H9 (cell line): ENCODE data around the gene ZFP36. TPM values are rescaled to one million over a fixed set of nuclear protein-coding genes. Genes with fewer than 3 reads are reported as not detected.

Experiments
- DNase-seq: peaks from one replicate; pipeline ENCODE4 v3.0.0-alpha.2; 2017
- H2AFZ ChIP-seq: one replicate; pipeline ENCODE4 v1.6.1; 2013; ENCODE audit warnings: mild to moderate bottlenecking, low read length, control low read depth, moderate library complexity
- H2AK5ac ChIP-seq: 2 replicates; pipeline ENCODE4 v1.6.1; 2013; ENCODE audit warnings: low read length, control low read depth, mixed read lengths; ENCODE audit not compliant: insufficient read length
- H2BK120ac ChIP-seq: one replicate; pipeline ENCODE4 v1.6.1; 2013; ENCODE audit warnings: low read depth, mild to moderate bottlenecking, low read length, control low read depth, inconsistent platforms; ENCODE audit not compliant: poor library complexity, severe bottlenecking
- H2BK12ac ChIP-seq: 2 replicates; pipeline ENCODE4 v1.6.1; 2013; ENCODE audit warnings: low read length, control low read depth, mixed read lengths, low read depth; ENCODE audit not compliant: insufficient read length
- H2BK15ac ChIP-seq: 2 replicates; pipeline ENCODE4 v1.6.1; 2013; ENCODE audit warnings: low read depth, low read length, control low read depth
- H2BK20ac ChIP-seq: one replicate; pipeline ENCODE4 v1.6.1; 2013; ENCODE audit warnings: low read depth, mild to moderate bottlenecking, low read length, control low read depth, inconsistent platforms; ENCODE audit not compliant: poor library complexity, severe bottlenecking
- H2BK5ac ChIP-seq: 2 replicates; pipeline ENCODE4 v1.6.1; 2013; ENCODE audit warnings: low read length, control low read depth, mixed read lengths; ENCODE audit not compliant: insufficient read length
- H3K14ac ChIP-seq: 2 replicates; pipeline ENCODE4 v1.6.1; 2013; ENCODE audit warnings: low read length, control low read depth; ENCODE audit not compliant: insufficient read depth
- H3K18ac ChIP-seq: 2 replicates; pipeline ENCODE4 v1.6.1; 2013; ENCODE audit warnings: low read depth, mild to moderate bottlenecking, mixed read lengths, low read length, control low read depth; ENCODE audit not compliant: insufficient read length
- H3K23ac ChIP-seq: 2 replicates; pipeline ENCODE4 v1.6.1; 2013; ENCODE audit warnings: low read length, control low read depth, mixed read lengths, low read depth; ENCODE audit not compliant: insufficient read length
- H3K23me2 ChIP-seq: 2 replicates; pipeline ENCODE4 v1.6.1; 2013; ENCODE audit warnings: low read depth, mild to moderate bottlenecking, mixed read lengths, low read length, control low read depth; ENCODE audit not compliant: insufficient read length, poor library complexity, severe bottlenecking
- H3K27ac ChIP-seq: 2 replicates; pipeline ENCODE4 v1.5.1; 2013; ENCODE audit warnings: low read length, control low read depth, mixed read lengths, low read depth; ENCODE audit not compliant: insufficient read length
- H3K27me3 ChIP-seq: 2 replicates; pipeline ENCODE4 v1.6.1; 2013; ENCODE audit warnings: low read length, control low read depth, inconsistent platforms; ENCODE audit not compliant: insufficient read depth
- H3K4ac ChIP-seq: 2 replicates; pipeline ENCODE4 v1.6.1; 2013; ENCODE audit warnings: low read depth, mild to moderate bottlenecking, control low read depth, inconsistent platforms, low read length, moderate library complexity
- H3K4me1 ChIP-seq: 2 replicates; pipeline ENCODE4 v1.6.1; 2013; ENCODE audit warnings: low read length, control low read depth, inconsistent platforms; ENCODE audit not compliant: insufficient read depth
- H3K4me2 ChIP-seq: 2 replicates; pipeline ENCODE4 v1.6.1; 2013; ENCODE audit warnings: low read length, control low read depth, mixed read lengths; ENCODE audit not compliant: insufficient read length, insufficient read depth
- H3K56ac ChIP-seq: 2 replicates; pipeline ENCODE4 v1.6.1; 2013; ENCODE audit warnings: low read depth, mild to moderate bottlenecking, mixed read lengths, low read length, control low read depth; ENCODE audit not compliant: insufficient read length
- H3K79me1 ChIP-seq: 2 replicates; pipeline ENCODE4 v1.6.1; 2013; ENCODE audit warnings: low read depth, mild to moderate bottlenecking, moderate library complexity, low read length, control low read depth, inconsistent platforms; ENCODE audit not compliant: insufficient read depth, poor library complexity, severe bottlenecking
- H3K79me2 ChIP-seq: 2 replicates; pipeline ENCODE4 v1.6.1; 2013; ENCODE audit warnings: low read length, control low read depth, inconsistent platforms; ENCODE audit not compliant: insufficient read depth
- H3K9ac ChIP-seq: 2 replicates; pipeline ENCODE4 v1.6.1; 2013; ENCODE audit warnings: low read length, control low read depth, mixed read lengths; ENCODE audit not compliant: insufficient read length; ENCODE audit errors: extremely low read depth
- H3K9me3 ChIP-seq: one replicate; pipeline ENCODE4 v1.6.1; 2013; ENCODE audit warnings: low read depth, low read length, inconsistent platforms; ENCODE audit not compliant: control insufficient read depth
- H3T11ph ChIP-seq: one replicate; pipeline ENCODE4 v1.6.1; 2013; ENCODE audit warnings: mild to moderate bottlenecking, low read length, control low read depth, inconsistent platforms
- H4K20me1 ChIP-seq: one replicate; pipeline ENCODE4 v1.6.1; 2013; ENCODE audit not compliant: control insufficient read depth, insufficient read length, insufficient read depth
- H4K5ac ChIP-seq: 2 replicates; pipeline ENCODE4 v1.6.1; 2013; ENCODE audit warnings: low read depth, mild to moderate bottlenecking, mixed read lengths, low read length, control low read depth; ENCODE audit not compliant: insufficient read length
- H4K8ac ChIP-seq: replicated peaks from 2 replicates; pipeline ENCODE4 v1.6.1; 2013; ENCODE audit warnings: low read length, control low read depth, mixed read lengths, low read depth; ENCODE audit not compliant: insufficient read length
- H4K91ac ChIP-seq: 2 replicates; pipeline ENCODE4 v1.6.1; 2013; ENCODE audit warnings: low read depth, mild to moderate bottlenecking, moderate library complexity, mixed read lengths, low read length, control low read depth; ENCODE audit not compliant: insufficient read length
- H3K27ac Mint-ChIP-seq, 3 experiments: 2 replicates in 2 of 3; 3 replicates in 1 of 3; pipeline ENCODE4 v1.8.0; 2020 to 2021; ENCODE audit warnings: mixed read lengths in 3 of 3, mild to moderate bottlenecking in 1 of 3, moderate library complexity in 1 of 3
- H3K27me3 Mint-ChIP-seq: 2 replicates; pipeline ENCODE4 v1.8.0; 2021; ENCODE audit warnings: low read depth, mild to moderate bottlenecking, moderate library complexity, mixed read lengths
- H3K36me3 Mint-ChIP-seq, 3 experiments: 2 replicates in 2 of 3; 3 replicates in 1 of 3; pipeline ENCODE4 v1.8.0; 2020 to 2021; ENCODE audit warnings: low read depth in 3 of 3, mixed read lengths in 3 of 3; ENCODE audit not compliant: insufficient read depth in 1 of 3
- H3K4me1 Mint-ChIP-seq, 2 experiments: 2 replicates each; pipeline ENCODE4 v1.8.0; 2020; ENCODE audit warnings: mixed read lengths in 2 of 2
- H3K4me3 Mint-ChIP-seq, 2 experiments: 2 replicates in 1 of 2; 3 replicates in 1 of 2; pipeline ENCODE4 v1.8.0; 2020 to 2021; ENCODE audit warnings: mild to moderate bottlenecking in 2 of 2, mixed read lengths in 2 of 2, moderate library complexity in 1 of 2
- H3K9me3 Mint-ChIP-seq, 2 experiments: 2 replicates in 1 of 2; 3 replicates in 1 of 2; pipeline ENCODE4 v1.8.0; 2020; ENCODE audit warnings: mild to moderate bottlenecking in 2 of 2, mixed read lengths in 2 of 2, moderate library complexity in 1 of 2
- WGBS: extraction: QIAGEN DNeasy Blood & Tissue Kit; methylation state at CpG from one replicate; pipeline ENCODE4 v1.1.7; 2013; ENCODE audit warnings: missing lambda C conversion rate, low lambda C conversion rate, mixed read lengths; ENCODE audit not compliant: insufficient read length; ENCODE audit errors: extremely low coverage; 5-methylcytosine and 5-hydroxymethylcytosine counted together
- total RNA-seq: library from RNA; stranded (reverse); gene quantifications from 2 replicates; pipeline ENCODE4 v1.2.1, GENCODE V29; 2021
- TF ChIP-seq, protein P1 (sequence below): fragments of 200-600 bp; sonication (generic); conservative IDR thresholded peaks from 3 replicates; pipeline ENCODE4 v1.8.0; 2021; ENCODE audit warnings: antibody characterized with exemption, mild to moderate bottlenecking

Gene ZFP36
- total RNA-seq, 1 experiment from 2014 or later, result 14.6 TPM

DNA sequence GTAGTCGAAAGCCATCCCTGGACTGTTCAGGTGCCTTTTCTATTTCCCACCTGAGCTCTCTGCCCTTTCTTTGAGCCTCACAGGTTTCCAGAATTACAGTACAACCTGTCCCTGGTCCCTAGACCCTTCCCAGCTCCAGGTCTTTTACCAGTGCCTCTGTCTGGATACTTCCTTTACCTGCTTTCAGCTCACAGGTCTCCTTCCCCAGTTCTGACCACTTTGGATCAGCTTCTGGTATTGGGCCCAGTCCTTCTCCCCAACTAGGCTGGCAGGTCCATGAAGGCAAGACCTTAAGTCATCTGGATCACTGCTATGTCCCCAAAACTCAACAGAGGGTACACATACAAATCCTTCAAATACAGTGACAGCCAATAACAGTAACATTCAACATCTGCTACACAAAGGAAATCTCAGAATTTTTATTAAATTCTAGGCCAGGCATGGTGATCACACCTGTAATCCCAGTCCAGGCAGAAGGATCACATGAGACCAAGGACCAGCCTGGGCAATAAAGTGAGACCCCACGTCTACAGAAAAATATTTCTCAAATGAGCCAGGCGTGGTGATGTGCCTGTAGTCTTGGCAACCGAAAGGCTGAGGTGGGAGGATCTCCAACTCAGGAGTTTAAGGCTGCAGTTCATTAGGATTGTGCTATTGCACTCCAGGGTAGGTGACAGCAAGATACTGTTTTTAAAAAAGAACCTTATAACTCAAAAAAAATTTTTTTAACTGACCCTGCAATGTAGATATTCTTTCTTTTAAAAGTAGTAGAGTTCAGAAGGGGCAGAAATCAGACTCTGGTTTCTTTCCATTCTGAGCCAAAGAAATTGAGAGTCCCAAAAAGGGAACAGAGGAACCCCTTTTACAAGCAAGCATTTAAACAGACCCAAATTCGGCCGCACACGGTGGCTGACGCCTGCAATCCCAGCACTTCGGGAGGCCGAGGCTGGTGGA, 27.8 kb downstream of the ZFP36 start:
- Histone ChIP-seq H2BK120ac (no peak overlapping the region), H3K23ac (no peak overlapping the region), H2BK5ac (no peak overlapping the region), H3K27me3 (no peaks in the 10 kb centered on the region), H4K5ac (no peak overlapping the region), H3K4me1 (no peaks in the 10 kb centered on the region), H3K79me2 (peaks cover 6% of the 10 kb centered on the region; the same call in 1 of the 2 replicates), H2BK15ac (no peak overlapping the region), H3K4ac (no peak overlapping the region), H2AFZ (no peak overlapping the region), H3K23me2 (peaks cover 10% of the 10 kb centered on the region), H3K4me2 (peak overlapping the region; percentile 75), H3K79me1 (peaks cover 9% of the 10 kb centered on the region), H2BK12ac (no peak overlapping the region), H4K20me1 (no peaks in the 10 kb centered on the region), H3K9ac (peak overlapping the region; percentile 43), H2BK20ac (no peak overlapping the region), H4K8ac (no peak overlapping the region), H3K27ac (peak overlapping the region; percentile 51), H3K56ac (no peak overlapping the region), H4K91ac (no peak overlapping the region), H3K18ac (no peak overlapping the region), H2AK5ac (no peak overlapping the region), H3K9me3 (no peaks in the 10 kb centered on the region), H3K14ac (no peak overlapping the region), H3T11ph (no peak overlapping the region)
- peaks cover 5% of the 10 kb centered on the region for H3K27me3 Mint-ChIP-seq
- peaks cover 35 to 43% of the 10 kb centered on the region in 2 experiments for H3K4me1 Mint-ChIP-seq
- no peak for DNase-seq
- TF ChIP-seq, protein P1, sequence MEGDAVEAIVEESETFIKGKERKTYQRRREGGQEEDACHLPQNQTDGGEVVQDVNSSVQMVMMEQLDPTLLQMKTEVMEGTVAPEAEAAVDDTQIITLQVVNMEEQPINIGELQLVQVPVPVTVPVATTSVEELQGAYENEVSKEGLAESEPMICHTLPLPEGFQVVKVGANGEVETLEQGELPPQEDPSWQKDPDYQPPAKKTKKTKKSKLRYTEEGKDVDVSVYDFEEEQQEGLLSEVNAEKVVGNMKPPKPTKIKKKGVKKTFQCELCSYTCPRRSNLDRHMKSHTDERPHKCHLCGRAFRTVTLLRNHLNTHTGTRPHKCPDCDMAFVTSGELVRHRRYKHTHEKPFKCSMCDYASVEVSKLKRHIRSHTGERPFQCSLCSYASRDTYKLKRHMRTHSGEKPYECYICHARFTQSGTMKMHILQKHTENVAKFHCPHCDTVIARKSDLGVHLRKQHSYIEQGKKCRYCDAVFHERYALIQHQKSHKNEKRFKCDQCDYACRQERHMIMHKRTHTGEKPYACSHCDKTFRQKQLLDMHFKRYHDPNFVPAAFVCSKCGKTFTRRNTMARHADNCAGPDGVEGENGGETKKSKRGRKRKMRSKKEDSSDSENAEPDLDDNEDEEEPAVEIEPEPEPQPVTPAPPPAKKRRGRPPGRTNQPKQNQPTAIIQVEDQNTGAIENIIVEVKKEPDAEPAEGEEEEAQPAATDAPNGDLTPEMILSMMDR, result no peak
- peak overlapping the region; percentile 98 to 100 for H3K4me3 Mint-ChIP-seq
- peaks cover 0 to 7% of the 10 kb centered on the region in 2 experiments; a peak in 2 of 5 replicates for H3K9me3 Mint-ChIP-seq
- H3K36me3 Mint-ChIP-seq, result peaks cover 32 to 40% (median 37%) of the 10 kb centered on the region in 3 experiments
- WGBS, result no CpG with 5 or more reads among the region's 10 CpGs
- H3K27ac Mint-ChIP-seq, result peak overlapping the region; percentile 75 to 92 (median 87); a peak in 6 of 7 replicates
